ENCODE results near the gene FRYL.
"Not testable (repeated sequence)": the region's sequence is repeated elsewhere in the genome, so short reads cannot be mapped to it uniquely, and the experiment has no call there.

Gene FRYL

DNA sequence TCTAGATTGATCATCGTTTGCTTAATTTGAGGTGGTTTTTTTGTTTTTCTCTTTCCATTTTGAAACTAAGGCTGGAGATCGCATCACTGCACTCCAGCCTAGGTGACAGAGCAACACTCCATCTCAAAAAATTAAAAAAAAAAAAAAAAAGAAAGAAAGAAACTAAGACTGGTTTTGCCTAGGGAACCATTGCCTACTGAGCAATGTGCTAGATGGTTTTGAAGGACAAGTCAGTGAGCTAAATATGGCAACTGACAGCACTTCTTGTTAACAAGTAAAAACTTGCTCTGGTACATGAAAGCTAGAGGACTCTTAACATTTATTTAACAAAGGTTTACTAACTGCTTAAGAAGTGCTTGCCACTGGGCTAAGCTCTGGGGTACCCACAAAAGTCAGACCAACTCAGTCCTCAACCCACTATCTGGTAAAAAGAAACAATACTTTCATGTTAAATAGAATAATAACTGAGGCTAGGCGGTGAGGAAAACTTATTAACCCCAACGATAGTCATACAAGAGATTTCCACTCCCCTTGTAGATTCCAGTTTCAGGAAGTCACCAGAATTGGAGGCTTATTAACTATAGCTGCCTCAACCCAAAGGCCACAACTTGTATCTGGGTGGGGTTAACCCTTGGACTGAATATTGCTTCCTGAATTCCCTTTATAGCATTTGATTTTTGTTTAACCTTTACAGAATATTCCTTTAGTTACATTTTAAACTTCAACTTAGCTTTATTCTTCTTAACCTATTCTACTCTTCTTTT is 111.6 kb downstream of the FRYL start:
- no peak for DNase-seq (ENCODE audit: low read depth in 2 of 3, low spot score in 1 of 3)

DNA sequence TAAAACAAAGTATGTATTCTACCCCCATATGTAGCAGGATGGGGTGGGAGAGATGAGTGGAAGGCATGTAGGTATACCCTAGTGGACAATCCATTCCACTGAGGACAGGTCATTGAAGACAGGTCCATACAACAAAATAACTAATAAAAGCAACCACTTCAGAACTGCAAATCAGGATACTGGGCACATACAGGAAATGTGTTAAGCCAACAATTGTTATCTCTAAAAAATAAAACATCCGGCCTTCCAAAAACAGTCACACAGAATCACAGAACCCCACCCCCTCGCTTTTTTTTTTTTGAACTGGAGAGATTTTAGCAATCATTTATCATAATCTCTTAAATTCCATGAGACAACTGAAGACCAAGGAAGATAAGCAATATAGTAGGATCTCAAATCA is 112.9 kb downstream of the FRYL start:
- DNase-seq (ENCODE audit: low read depth in 2 of 3, low spot score in 1 of 3) = no peak

DNA sequence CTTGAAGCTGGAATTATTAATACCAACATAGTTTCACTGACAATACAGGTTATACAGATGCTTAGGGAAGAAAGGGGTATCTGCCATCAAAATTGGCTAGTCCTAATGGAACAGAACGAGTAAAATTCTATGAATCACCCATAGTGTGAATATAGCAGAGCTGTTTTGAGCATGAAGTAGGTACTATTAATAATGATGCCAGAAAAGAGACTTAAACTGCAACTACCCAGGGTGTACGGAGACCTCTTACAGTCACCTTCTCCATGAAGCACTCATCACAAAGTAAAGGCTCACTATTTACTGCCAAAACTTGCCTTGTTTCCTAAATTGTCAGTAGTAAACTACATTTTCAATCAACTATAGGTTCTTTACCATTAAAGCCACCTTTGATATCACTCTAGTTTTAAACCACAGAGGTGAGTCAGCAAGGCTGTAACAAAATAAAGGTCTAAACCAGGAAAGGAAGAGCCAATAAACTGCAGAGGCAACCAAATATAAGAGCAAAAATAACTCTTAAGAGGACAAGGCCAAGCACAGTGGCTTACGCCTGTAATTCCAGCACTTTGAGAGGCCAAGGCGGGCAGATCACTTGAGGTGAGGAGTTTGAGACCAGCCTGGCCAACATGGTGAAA is 114.4 kb downstream of the FRYL start:
- no peak for DNase-seq (ENCODE audit: low read depth in 2 of 3, low spot score in 1 of 3)

DNA sequence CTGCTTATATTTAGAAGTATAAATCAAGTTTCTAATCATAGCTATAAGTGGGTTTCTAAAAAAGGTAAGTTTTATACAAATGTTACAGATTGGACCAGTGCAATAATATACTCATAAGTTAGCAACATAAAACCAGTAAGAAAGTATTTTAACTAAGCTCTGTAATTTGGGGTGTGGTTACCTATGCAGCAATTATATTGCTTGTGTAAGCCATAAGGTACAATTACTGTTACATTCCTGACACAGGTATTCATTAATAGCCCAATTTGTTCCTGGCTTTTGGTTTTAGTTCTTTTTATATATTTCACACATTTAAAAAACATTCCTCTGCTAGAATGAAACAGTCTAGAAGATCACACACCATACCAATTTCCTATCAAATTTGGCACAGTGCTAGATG is 115.1 kb downstream of the FRYL start:
- no peak for DNase-seq (ENCODE audit: low read depth in 2 of 3, low spot score in 1 of 3)

DNA sequence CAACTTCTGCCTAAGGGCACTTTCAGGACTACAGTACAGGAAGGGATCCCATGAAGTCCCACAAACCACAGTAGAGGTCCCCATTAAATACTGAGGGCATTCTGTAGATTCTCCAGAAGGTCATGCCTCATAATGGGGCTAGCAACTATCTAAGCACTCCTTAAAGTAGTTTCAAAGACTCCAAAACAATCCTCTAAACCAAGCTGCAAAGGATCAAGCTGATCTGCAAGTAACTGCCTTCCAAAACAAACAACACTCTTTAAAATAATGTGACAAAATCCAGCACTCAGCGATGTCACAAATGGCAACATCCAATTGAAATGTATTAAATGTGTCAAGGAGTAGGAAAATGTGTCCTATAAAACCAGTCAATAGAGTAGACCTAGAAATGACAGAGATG is 118.7 kb downstream of the FRYL start:
- no peak for DNase-seq (ENCODE audit: low read depth in 2 of 3, low spot score in 1 of 3)

DNA sequence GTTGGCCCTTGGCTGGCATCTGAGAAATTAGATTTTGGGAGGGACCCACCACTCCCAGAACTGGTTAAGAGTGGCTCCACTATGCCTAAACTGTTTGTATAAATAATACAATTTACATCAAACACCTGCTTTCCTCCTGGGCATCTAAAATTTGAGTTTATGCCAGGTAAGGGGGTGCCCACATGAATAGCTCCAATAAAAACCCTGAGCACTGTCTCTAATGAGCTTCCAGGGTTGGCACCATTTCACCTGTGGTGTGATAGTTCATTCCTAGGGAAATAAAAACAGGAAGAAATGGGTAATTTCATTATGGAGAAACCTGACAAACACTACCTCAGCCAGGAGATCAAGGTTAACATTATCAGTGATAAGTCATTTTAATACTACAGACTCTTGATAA is 119.7 kb downstream of the FRYL start:
- DNase-seq (ENCODE audit: low read depth in 2 of 3, low spot score in 1 of 3) = no peak

DNA sequence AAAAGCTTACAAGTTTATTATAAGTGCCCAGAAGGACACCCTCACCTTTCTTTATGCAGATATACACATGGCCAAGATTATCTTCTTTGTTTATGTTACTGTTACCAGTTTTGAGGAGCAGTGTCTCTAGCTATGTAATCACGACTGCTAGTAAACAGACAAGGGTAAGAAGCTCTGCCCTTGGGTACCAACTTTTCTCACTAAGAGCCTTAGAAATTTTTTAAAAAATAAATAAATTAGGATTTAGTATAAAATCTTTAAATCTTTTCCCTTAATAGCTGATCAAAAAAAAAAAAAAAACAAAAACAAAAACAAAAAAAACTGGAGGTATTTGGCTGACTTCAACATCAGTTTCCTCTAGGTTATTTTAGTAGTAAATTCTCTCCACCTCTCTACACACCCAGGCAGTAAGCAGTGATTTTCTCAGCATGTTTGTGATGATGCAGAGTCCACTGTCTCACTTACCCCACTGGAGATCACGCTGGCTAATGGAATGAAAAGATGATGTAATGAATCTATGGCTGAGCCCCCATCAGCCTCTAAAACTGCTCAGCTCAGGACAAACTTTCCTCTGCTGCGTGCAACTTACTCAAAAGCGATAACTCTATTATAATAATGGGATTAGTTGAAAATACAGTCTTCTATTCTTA is 125.9 kb downstream of the FRYL start:
- no peak for DNase-seq (ENCODE audit: low read depth in 2 of 3, low spot score in 1 of 3)

DNA sequence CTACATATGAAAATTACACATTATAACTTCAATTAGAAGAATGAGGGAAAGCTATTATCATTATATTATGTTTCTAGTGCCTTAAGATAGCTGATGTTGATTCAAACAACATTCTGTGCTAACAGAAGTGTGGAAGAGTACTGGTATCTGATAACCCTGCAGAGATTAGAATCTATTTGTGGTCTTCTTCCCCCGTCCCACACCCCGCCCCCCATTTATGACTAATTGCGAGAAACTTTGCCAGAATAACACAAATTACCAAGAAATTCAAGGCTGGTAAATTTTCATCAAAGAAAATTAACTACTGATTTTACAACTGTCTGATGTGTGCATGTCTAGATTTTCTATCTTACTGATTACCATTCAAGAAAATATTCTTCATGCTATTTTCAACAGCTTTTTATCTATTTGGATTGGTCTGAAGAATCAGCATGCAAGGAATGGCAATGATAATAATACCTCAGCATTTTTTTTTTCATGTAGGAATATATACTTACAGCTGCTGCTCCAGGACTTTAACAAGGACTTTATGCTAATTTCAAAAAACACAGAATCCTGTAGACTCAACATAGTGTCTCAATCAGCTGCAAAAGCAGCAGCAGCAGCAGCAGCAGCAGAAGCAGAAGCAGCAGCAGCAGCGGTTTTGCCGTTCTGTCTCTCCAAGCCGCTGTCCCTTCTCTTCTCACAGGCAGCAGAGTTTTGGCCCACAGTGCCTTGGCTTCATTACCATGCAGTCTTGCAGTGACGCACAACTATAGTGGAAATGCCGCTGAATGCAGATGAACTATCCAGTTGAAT is 126.7 kb downstream of the FRYL start:
- DNase-seq (ENCODE audit: low read depth in 2 of 3, low spot score in 1 of 3) = peak in 2 of 3 donors; percentile 40 to 42

DNA sequence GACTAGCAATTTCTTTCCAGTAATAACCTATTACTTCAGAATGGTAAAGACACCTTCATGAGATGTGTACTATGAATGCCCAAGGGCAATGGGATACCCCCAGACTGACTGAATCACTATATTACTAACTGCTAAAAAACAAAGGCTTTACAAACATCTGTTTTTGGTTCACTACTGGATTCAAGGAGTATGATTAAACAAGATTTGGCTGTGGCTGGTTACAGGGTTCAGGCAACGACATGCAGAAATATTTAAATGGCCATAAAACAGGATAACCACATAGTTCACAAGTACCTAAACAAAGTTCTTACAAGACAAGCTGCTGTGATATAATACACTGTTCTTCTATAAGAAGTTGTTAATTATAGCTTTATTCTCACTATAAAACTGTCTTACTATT is 128.2 kb downstream of the FRYL start:
- no peak for DNase-seq (ENCODE audit: low read depth in 2 of 3, low spot score in 1 of 3)

DNA sequence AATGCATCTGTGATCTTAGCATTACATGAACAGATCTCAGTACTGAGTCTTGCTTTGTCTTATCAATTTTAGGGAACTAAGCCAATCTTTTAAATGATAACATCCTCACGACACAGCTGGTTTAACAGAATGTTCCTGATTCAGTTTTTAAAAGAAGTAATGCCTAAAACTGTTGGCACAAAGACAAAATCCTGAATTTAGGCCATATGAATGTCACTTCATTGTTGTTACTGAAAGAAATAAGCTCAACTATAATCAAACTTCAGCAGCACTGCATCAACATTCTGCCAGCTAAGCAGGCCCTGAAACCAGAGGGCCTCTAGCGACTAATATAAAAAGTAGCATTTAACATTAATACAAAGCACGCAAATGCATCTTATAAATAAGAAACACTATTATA is 130.6 kb downstream of the FRYL start:
- DNase-seq (ENCODE audit: low read depth in 2 of 3, low spot score in 1 of 3) = no peak

DNA sequence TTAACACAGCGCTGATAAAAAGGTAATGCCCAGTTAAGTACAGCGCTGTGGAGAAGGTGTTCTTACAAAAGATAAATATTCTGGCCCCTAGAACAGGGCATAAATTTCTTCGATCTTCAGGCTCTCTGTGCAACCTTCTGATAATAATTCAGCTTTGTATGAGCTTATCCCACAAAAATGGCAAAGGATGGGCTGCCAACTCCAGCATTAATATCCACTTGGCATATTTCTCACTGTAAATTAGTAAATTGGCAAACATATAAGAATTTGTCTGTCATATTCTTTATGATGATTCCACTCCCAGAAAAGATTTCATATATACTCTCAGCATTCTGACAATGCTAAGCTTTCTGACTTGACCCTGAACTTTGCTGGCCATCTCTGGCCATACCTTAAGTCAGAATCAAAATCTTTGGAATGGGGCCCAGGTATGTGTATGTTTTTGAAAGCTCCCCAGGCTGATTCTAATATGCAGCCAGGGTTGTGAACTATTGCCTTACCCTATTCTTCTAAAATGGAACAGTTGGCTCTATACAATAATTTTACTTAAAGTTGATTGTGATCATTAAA is 134.8 kb downstream of the FRYL start:
- DNase-seq (ENCODE audit: low read depth in 2 of 3, low spot score in 1 of 3) = no peak

DNA sequence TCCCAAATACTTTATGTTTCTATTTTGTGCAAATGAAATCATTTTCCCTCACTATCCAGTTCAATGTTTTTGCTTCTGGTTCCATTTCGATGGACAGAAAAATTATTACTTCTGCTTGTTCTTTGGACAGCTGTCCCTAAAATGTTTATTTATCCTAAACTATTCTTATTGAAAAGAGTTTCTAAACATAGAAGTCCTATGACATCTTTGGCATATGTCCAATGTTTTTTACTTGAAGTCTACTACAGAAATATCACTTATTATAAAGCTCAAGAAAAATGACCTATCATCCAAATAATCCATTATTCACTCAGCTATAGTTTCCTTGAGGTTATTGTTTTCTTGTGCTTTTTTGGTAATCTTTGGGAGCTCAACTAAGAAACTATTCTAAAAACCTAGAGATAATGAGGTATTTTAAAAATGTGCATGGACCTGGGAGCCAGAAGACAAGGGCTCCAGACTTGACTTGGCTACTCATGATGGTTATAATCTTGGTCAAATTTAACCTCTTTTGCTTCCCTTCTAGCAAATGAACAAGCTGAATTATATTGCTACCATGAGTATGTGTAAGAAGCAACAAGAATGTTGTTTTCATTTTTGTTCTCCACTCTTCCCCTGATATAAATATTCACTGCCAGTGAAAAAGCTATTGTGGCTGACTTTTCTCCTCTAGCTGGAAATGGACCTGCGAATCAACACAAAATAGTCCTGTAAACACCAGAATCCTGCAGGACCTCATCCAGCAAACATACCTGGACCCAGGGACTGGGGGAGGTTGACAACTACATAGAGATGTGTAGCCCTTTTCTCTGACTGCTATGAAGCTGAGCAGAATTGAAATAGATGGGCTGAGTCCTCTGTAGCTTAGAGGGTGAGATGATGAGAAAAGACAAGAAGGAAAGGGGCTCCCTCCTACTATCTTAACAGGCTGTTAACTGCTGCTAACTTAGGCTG is 137.4 kb downstream of the FRYL start:
- no peak for DNase-seq (ENCODE audit: low read depth in 2 of 3, low spot score in 1 of 3)

DNA sequence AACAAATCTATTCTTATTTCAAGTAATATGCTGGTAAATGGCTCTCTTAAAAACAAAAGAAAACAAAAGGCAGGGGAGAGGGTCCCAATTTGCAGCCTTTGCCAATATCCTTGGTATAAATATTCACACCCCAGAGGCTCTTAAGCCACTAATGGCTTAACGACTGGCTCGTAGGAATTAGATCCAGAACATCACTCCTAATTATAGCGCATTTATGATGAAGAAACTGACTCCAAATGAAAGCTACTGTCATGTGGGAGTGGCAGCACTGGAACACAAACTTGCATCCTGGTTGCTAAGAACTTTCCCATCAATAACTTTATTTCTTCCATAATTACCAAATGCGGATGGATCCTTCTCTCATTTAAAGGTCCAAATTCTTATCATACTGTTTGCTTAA is 138.7 kb downstream of the FRYL start:
- DNase-seq (ENCODE audit: low read depth in 2 of 3, low spot score in 1 of 3) = no peak

DNA sequence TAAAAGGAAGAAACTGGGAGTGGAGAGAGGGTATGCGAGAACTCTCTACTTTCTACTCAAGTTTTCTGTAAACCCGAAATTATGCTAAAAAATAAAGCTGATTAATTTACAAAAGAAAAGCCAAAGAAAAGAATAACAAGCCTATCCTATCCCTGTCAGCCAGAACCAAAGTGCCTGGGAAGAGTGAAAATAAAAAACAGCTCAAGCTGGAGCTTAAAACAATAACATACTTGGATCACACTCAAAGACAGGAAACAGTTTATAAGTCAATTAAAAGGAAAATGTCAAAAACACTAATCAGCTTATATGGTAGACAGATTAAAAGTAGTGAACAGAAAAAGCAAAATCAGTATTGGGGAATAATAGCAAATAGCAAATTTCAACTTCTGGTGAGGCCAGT is 139.4 kb downstream of the FRYL start:
- DNase-seq (ENCODE audit: low read depth in 2 of 3, low spot score in 1 of 3) = no peak

DNA sequence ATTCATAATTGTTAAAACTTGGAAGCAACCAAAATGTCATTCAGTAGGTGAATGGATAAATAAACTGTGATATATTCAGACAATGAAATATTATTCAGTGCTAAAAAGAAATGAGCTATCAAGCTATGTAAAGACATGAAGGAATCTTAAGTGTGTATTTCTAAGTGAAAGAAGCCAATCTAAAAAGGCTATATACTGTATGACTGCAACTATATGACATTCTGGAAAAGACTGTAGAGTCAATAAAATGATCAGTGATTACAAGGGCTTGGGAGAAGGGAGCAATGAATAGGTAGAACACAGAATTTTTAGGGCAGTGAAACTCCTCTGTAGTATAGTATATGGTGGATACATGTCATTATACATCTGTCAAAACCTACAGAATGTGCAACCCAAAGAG is 139.9 kb downstream of the FRYL start:
- DNase-seq (ENCODE audit: low read depth in 2 of 3, low spot score in 1 of 3) = no peak

DNA sequence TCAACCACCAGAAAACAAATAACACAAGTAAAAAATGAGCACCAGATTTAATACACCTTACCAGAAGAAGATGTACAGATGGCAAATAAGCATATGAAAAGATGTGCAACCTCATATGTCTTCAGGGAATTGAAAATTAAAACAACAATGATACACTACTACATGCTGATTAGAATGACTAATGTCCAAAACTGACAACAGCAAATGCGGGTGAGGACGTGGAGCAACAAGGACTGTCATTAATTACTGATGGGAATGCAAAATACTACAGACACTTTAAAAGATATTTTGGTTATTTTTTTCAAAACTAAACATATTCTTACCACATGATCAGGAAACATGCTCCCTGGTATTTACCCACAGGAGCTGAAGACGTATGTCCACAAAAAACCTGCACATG is 140.3 kb downstream of the FRYL start:
- DNase-seq (ENCODE audit: low read depth in 2 of 3, low spot score in 1 of 3) = no peak

DNA sequence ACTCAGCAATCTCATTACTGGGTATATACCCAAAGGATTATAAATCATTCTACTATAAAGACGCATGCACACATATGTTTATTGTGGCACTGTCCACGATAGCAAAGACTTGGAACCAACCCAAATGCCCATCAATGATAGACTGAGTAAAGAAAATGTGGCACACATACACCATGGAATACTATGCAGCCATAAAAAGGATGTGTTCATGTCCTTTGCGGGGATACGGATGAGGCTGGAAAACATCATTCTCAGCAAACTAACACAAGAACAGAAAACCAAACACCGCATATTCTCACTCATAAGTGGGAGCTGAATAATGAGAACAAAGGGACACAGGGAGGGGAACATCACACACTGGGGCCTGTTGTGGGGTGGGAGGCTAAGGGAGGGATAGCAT is 141.5 kb downstream of the FRYL start:
- not testable (repeated sequence) for DNase-seq (ENCODE audit: low read depth in 2 of 3, low spot score in 1 of 3)

DNA sequence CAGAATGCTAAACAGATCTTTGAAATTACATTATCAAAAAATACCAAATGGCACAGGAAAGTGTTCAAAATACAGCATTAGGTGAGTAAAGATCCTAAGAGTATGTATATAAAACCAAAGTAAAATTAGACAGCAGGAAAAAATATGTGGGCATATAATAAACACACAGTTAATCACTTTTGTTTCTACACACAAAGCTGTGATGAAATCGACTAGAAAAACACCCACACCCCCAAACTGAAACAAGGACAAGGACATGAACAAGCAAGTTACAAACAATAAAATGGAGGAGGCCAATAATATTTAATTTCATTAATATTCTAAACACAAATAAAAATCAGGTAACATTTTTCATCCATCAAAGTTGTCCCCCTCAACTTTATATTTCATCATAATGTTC is 143.2 kb downstream of the FRYL start:
- no peak for DNase-seq (ENCODE audit: low read depth in 2 of 3, low spot score in 1 of 3)

DNA sequence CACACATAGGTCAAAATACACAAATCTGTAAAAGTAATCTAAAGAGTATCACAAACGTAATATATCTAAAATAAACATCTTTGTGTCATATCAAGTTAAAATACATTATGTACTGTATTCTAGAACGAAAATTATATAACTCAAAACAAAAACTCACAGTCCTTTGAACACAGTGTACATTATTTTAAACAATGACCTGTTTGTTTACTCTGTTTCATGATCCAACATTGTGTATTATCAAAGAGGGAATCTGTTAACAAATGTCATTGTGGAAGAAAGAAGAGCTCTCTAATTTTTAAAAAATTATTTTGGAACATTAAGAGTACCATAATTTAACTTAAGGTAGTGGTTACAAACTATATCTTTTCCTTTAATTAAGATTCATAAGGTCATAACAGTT is 144.1 kb downstream of the FRYL start:
- DNase-seq (ENCODE audit: low read depth in 2 of 3, low spot score in 1 of 3) = no peak

DNA sequence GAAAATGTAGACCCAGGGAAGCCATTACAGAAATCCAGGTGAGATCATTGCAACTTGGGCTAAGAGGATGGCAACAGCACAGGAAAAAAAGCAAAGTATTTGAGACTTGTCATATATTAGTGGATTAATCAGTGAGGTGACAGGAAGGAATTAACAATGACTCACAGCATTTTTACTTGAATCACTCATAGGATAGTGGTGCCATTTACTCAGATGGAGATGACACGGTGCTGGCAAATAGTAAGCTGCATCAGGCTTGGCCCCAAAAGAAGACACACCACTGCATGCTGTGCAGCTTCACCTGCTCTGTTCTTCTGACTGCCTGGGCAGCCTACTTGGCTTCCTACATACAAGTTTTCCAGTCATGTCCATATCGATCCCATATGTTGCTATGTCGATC is 144.8 kb downstream of the FRYL start:
- DNase-seq (ENCODE audit: low read depth in 2 of 3, low spot score in 1 of 3) = peak in 2 of 3 donors; percentile 6 to 10
